ENCODE results near the gene NHS. TPM values are rescaled to one million over a fixed set of nuclear protein-coding genes. Genes with fewer than 3 reads are reported as not detected.

Gene NHS
- total RNA-seq, 4 donors from 2014 or later: 4.6 to 9.9 (median 7.2) TPM

GRCh38 chrX:17413228-17413627 is 38.2 kb downstream of the NHS start:
- Histone ChIP-seq H3K27me3 (no peaks in the 10 kb centered on the region), H3K4me3 (no peak overlapping the region), H3K9me3 (no peaks in the 10 kb centered on the region), H3K36me3 (no peaks in the 10 kb centered on the region), H3K27ac (no peak overlapping the region), H3K4me1 (peaks cover 21% of the 10 kb centered on the region)
- WGBS: 52% methylated on average over 4 of the region's 4 CpGs
- no peak for DNase-seq (ENCODE audit: low spot score in 2 of 2)
- TF ChIP-seq POLR2A (IDR thresholded peaks at IDR 0.05) (no peak), EP300 (IDR thresholded peaks at IDR 0.05) (no peak), POLR2AphosphoS5 (IDR thresholded peaks at IDR 0.05) (no peak)
- TF ChIP-seq, protein P1, sequence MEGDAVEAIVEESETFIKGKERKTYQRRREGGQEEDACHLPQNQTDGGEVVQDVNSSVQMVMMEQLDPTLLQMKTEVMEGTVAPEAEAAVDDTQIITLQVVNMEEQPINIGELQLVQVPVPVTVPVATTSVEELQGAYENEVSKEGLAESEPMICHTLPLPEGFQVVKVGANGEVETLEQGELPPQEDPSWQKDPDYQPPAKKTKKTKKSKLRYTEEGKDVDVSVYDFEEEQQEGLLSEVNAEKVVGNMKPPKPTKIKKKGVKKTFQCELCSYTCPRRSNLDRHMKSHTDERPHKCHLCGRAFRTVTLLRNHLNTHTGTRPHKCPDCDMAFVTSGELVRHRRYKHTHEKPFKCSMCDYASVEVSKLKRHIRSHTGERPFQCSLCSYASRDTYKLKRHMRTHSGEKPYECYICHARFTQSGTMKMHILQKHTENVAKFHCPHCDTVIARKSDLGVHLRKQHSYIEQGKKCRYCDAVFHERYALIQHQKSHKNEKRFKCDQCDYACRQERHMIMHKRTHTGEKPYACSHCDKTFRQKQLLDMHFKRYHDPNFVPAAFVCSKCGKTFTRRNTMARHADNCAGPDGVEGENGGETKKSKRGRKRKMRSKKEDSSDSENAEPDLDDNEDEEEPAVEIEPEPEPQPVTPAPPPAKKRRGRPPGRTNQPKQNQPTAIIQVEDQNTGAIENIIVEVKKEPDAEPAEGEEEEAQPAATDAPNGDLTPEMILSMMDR (IDR thresholded peaks at IDR 0.05): no peak

- TF ChIP-seq, protein P1 (IDR thresholded peaks at IDR 0.05): no peak
- peak in 1 of 3 donors; percentile 40 for TF ChIP-seq POLR2AphosphoS5 (IDR thresholded peaks at IDR 0.05)
- DNase-seq (ENCODE audit: low spot score in 2 of 2): no peak
- no peaks in the 10 kb centered on the region for H3K36me3 ChIP-seq
- H3K9me3 ChIP-seq: no peaks in the 10 kb centered on the region
- H3K27me3 ChIP-seq: no peaks in the 10 kb centered on the region
- peak overlapping the region; percentile 38 for H3K27ac ChIP-seq
- no peak overlapping the region for H3K4me3 ChIP-seq
- H3K4me1 ChIP-seq: peaks cover 21% of the 10 kb centered on the region
- WGBS: 46% methylated on average over 7 of the region's 7 CpGs
Observed at GRCh38 chrX:17414027-17414658, 39.1 kb downstream of the NHS start.

GRCh38 chrX:17414839-17415238 is 39.8 kb downstream of the NHS start:
- DNase-seq (ENCODE audit: low spot score in 2 of 2): peak in 1 of 2 donors; percentile 62
- H3K36me3 ChIP-seq: no peaks in the 10 kb centered on the region
- 30% methylated on average over 6 of the region's 6 CpGs for WGBS
- peaks cover 21% of the 10 kb centered on the region for H3K4me1 ChIP-seq
- TF ChIP-seq POLR2AphosphoS5 (IDR thresholded peaks at IDR 0.05) (no peak), POLR2A (IDR thresholded peaks at IDR 0.05) (no peak)
- H3K9me3 ChIP-seq: no peaks in the 10 kb centered on the region
- H3K4me3 ChIP-seq: no peak overlapping the region
- H3K27me3 ChIP-seq: no peaks in the 10 kb centered on the region
- peak overlapping the region; percentile 38 for H3K27ac ChIP-seq

GRCh38 chrX:17415242-17415810 is 40.3 kb downstream of the NHS start:
- no peak for DNase-seq (ENCODE audit: low spot score in 2 of 2)

DNA sequence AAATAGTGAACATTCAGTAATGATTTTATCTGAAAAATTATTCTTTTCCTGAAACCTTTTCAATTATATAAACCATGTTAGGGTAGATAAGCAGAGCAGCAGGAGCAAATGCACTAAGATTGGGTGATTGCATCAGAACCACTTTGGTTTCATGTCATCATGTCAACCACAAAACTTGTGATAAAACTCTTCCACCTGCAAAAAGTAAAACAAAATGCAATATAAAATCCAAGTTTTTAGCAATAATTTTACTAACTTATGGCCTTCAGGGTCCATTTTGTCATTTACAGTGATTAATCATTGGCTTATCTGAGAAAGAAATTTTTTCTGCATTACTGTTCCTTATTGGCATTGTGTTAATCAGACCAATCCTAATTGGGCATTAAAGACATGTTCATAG is 42.4 kb downstream of the NHS start:
- no peaks in the 10 kb centered on the region for H3K9me3 ChIP-seq
- TF ChIP-seq EP300 (IDR thresholded peaks at IDR 0.05): no peak
- TF ChIP-seq, protein P1 (IDR thresholded peaks at IDR 0.05): no peak
- no peak for TF ChIP-seq POLR2AphosphoS5 (IDR thresholded peaks at IDR 0.05)
- no peak for TF ChIP-seq POLR2A (IDR thresholded peaks at IDR 0.05)
- no peaks in the 10 kb centered on the region for H3K27me3 ChIP-seq
- peaks cover 21% of the 10 kb centered on the region for H3K4me1 ChIP-seq
- no peak overlapping the region for H3K27ac ChIP-seq
- DNase-seq (ENCODE audit: low spot score in 2 of 2): no peak
- H3K4me3 ChIP-seq: no peak overlapping the region
- no peaks in the 10 kb centered on the region for H3K36me3 ChIP-seq

More at GRCh38 chrX:17415242-17415810, 40.3 kb downstream of the NHS start:
- Histone ChIP-seq H3K4me3 (no peak overlapping the region), H3K27ac (no peak overlapping the region), H3K27me3 (no peaks in the 10 kb centered on the region), H3K4me1 (peaks cover 21% of the 10 kb centered on the region), H3K9me3 (no peaks in the 10 kb centered on the region), H3K36me3 (no peaks in the 10 kb centered on the region)
- TF ChIP-seq POLR2AphosphoS5 (IDR thresholded peaks at IDR 0.05): no peak
- TF ChIP-seq, protein P1 (IDR thresholded peaks at IDR 0.05): no peak
- no peak for TF ChIP-seq POLR2A (IDR thresholded peaks at IDR 0.05)
- TF ChIP-seq EP300 (IDR thresholded peaks at IDR 0.05): no peak
- WGBS: 51% methylated on average over 3 of the region's 3 CpGs
